Measurements from ENCODE around the gene BTBD7. TPM values are rescaled to one million over a fixed set of nuclear protein-coding genes. Genes with fewer than 3 reads are reported as not detected.

The BTBD7 gene
- total and polyA plus RNA-seq, 2 donors (not counting 3 experiments of a cell fraction or from before 2014, with no cell fraction given), result 20.9 to 50.2 TPM

DNA sequence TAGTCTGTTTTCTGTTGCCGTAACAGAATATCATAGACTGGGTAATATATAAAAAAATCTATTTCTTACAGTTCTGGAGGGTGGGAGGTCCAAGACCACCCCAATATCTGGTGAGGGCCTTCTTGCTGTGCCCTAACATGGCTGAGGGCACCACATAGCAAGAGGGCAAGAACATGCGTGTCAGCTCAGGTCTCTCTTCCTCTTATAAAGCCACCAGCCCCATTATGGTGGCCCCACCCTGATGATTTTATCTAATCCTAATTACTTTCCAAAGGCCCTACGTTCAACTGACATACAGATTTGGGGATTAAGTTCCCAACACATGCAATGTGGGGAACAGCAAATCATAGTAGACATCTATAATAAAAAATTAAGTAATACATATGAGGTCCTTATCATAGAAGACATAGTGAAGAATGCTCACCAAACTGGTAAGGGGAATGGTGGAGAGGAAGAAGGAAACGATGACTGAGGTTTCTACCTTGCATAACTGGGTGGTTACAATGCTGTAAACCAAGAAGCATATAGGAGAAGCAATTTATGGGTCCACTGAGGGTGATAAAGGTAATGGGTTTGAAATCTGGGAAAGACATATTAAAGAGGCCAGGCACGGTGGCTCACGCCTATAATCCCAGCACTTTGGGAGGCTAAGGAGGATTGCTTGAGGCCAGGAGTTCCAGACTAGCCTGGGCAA lies 27.0 kb downstream of the BTBD7 start:
- H4K20me1 ChIP-seq (replicated peaks; ENCODE audit: control insufficient read depth, extremely low read depth, insufficient read depth, low read length), result peaks cover 17% of the 10 kb centered on the region
- H3K9ac ChIP-seq (replicated peaks; ENCODE audit: extremely low read depth, insufficient read depth, low read length), result no peak overlapping the region
- DNase-seq (ENCODE audit: low read depth, low spot score) (no peak), FAIRE-seq (no peak)
- ChIA-PET CTCF (interaction anchor here (1.0 kb wide), 1 partner anchor 17 kb away, joined by 3 read pairs; no protein-coding TSS in a partner anchor), POLR2A (no interaction called here)
- H3K4me1 ChIP-seq (ENCODE audit: control insufficient read depth, extremely low read depth, insufficient read depth, low read length), result peaks cover 27% of the 10 kb centered on the region
- H3K79me2 ChIP-seq (ENCODE audit: control insufficient read depth, insufficient read depth, low read length), result peaks cover 91% of the 10 kb centered on the region
- H3K27ac ChIP-seq (ENCODE audit: insufficient read depth, low read depth, low read length), result no peak overlapping the region
- no peaks in the 10 kb centered on the region for H3K9me1 ChIP-seq (replicated peaks; ENCODE audit: control insufficient read depth, extremely low read depth, insufficient read depth, low read length)
- H2AFZ ChIP-seq (ENCODE audit: low read depth, low read length), result no peak overlapping the region
- no peaks in the 10 kb centered on the region for H3K27me3 ChIP-seq (ENCODE audit: control insufficient read depth in 2 of 2, insufficient read depth in 2 of 2, low read length in 2 of 2)
- H3K9me3 ChIP-seq (replicated peaks; ENCODE audit: control insufficient read depth, insufficient read depth, low read length), result no peaks in the 10 kb centered on the region
- dilution Hi-C loops (cut with MboI; ENCODE audit: extremely low pct_ligation_motif_present, low sequenced_read_pairs) (no loop called here), intact Hi-C loops (cut with micrococcal nuclease) (no loop called here)
- H3K36me3 ChIP-seq (ENCODE audit: control insufficient read depth in 2 of 2, extremely low read depth in 1 of 2, insufficient read depth in 2 of 2, low read length in 2 of 2), result no peaks in the 10 kb centered on the region
- no peak overlapping the region for H3K4me2 ChIP-seq (ENCODE audit: insufficient read depth, low read length)
- BruUV-seq (replicated peaks), result no TSS peak
- TF ChIP-seq, protein P1, sequence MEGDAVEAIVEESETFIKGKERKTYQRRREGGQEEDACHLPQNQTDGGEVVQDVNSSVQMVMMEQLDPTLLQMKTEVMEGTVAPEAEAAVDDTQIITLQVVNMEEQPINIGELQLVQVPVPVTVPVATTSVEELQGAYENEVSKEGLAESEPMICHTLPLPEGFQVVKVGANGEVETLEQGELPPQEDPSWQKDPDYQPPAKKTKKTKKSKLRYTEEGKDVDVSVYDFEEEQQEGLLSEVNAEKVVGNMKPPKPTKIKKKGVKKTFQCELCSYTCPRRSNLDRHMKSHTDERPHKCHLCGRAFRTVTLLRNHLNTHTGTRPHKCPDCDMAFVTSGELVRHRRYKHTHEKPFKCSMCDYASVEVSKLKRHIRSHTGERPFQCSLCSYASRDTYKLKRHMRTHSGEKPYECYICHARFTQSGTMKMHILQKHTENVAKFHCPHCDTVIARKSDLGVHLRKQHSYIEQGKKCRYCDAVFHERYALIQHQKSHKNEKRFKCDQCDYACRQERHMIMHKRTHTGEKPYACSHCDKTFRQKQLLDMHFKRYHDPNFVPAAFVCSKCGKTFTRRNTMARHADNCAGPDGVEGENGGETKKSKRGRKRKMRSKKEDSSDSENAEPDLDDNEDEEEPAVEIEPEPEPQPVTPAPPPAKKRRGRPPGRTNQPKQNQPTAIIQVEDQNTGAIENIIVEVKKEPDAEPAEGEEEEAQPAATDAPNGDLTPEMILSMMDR (IDR thresholded peaks at IDR 0.05; ENCODE audit: extremely low read depth in 1 of 2, insufficient read depth in 1 of 2, low read depth in 1 of 2, low read length in 2 of 2), result no peak
- no peak for TF ChIP-seq GATA2 (IDR thresholded peaks at IDR 0.05; ENCODE audit: insufficient read depth, insufficient read length, low read depth, low read length)
- H3K4me3 ChIP-seq (replicated peaks in 1 of 3; ENCODE audit: insufficient read depth in 1 of 3, low read depth in 1 of 3, low read length in 3 of 3), result no peak overlapping the region

DNA sequence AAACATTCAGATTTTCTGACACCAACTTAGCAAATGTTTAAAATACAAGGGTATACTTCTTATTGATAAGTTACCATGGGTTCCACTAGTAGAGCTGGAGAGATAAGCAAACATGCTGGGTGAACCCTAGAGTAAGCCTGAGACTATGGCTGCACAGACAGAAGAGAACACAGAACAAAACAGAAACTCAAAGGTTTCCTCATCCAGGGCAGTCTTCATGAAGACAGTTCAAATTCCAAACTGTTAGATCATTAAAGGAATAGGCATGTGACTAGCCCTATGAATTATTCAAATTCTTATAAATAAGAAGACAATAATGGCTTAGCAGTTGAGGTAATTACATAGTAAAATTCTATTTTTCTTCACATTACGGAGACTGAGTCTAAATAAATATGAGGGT lies 28.1 kb downstream of the BTBD7 start:
- no peak for TF ChIP-seq GATA2 (IDR thresholded peaks at IDR 0.05; ENCODE audit: insufficient read depth, insufficient read length, low read depth, low read length)
- TF ChIP-seq, protein P2, sequence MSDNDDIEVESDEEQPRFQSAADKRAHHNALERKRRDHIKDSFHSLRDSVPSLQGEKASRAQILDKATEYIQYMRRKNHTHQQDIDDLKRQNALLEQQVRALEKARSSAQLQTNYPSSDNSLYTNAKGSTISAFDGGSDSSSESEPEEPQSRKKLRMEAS (IDR thresholded peaks at IDR 0.05; ENCODE audit: insufficient read depth, insufficient read length), result no peak
- no peak for TF ChIP-seq FOS (IDR thresholded peaks at IDR 0.05; ENCODE audit: borderline replicate concordance, insufficient read depth, low read length)
- no peak for TF ChIP-seq JUN (IDR thresholded peaks at IDR 0.05; ENCODE audit: borderline replicate concordance, insufficient read depth, insufficient read length, low read depth)
- TF ChIP-seq POLR2AphosphoS5 (IDR thresholded peaks at IDR 0.05; ENCODE audit: insufficient read depth, low read depth, low read length), result no peak
- no peak for TF ChIP-seq EZH2 (IDR thresholded peaks at IDR 0.05; ENCODE audit: borderline replicate concordance, low read depth, low read length, severe bottlenecking)
- TF ChIP-seq POLR2A (IDR thresholded peaks at IDR 0.05; ENCODE audit: low read depth, low read length), result no peak
- TF ChIP-seq MYC (IDR thresholded peaks at IDR 0.05; ENCODE audit: low read depth, low read length), result no peak
- TF ChIP-seq, protein P1 (IDR thresholded peaks at IDR 0.05; ENCODE audit: extremely low read depth in 1 of 2, insufficient read depth in 1 of 2, low read depth in 1 of 2, low read length in 2 of 2), result no peak
- ChIA-PET CTCF (no interaction called here), POLR2A (no interaction called here)
- BruUV-seq (replicated peaks), result no TSS peak
- no peak overlapping the region for H3K9ac ChIP-seq (replicated peaks; ENCODE audit: extremely low read depth, insufficient read depth, low read length)
- H3K9me1 ChIP-seq (replicated peaks; ENCODE audit: control insufficient read depth, extremely low read depth, insufficient read depth, low read length), result no peaks in the 10 kb centered on the region
- FAIRE-seq (no peak), DNase-seq (ENCODE audit: low read depth, low spot score) (no peak)
- H3K27me3 ChIP-seq (ENCODE audit: control insufficient read depth in 2 of 2, insufficient read depth in 2 of 2, low read length in 2 of 2), result no peaks in the 10 kb centered on the region
- no peak overlapping the region for H3K27ac ChIP-seq (ENCODE audit: insufficient read depth, low read depth, low read length)
- no peaks in the 10 kb centered on the region for H3K36me3 ChIP-seq (ENCODE audit: control insufficient read depth in 2 of 2, extremely low read depth in 1 of 2, insufficient read depth in 2 of 2, low read length in 2 of 2)
- no peak overlapping the region for H2AFZ ChIP-seq (ENCODE audit: low read depth, low read length)
- no peaks in the 10 kb centered on the region for H3K9me3 ChIP-seq (replicated peaks; ENCODE audit: control insufficient read depth, insufficient read depth, low read length)
- dilution Hi-C loops (cut with MboI; ENCODE audit: extremely low pct_ligation_motif_present, low sequenced_read_pairs) (no loop called here), intact Hi-C loops (cut with micrococcal nuclease) (no loop called here)
- H3K4me3 ChIP-seq (replicated peaks in 1 of 3; ENCODE audit: insufficient read depth in 1 of 3, low read depth in 1 of 3, low read length in 3 of 3), result no peak overlapping the region
- H3K4me2 ChIP-seq (ENCODE audit: insufficient read depth, low read length), result no peak overlapping the region
- H4K20me1 ChIP-seq (replicated peaks; ENCODE audit: control insufficient read depth, extremely low read depth, insufficient read depth, low read length), result peaks cover 13% of the 10 kb centered on the region
- H3K79me2 ChIP-seq (ENCODE audit: control insufficient read depth, insufficient read depth, low read length), result peaks cover 90% of the 10 kb centered on the region
- H3K4me1 ChIP-seq (ENCODE audit: control insufficient read depth, extremely low read depth, insufficient read depth, low read length), result peaks cover 19% of the 10 kb centered on the region

Data from endothelial cell of umbilical vein (primary cell).